ENCODE data around the gene JSRP1.
A peak's percentile ranks its signal among the peaks of the same experiment; 100 is the strongest.

JSRP1 gene

GRCh38 chr19:2248136-2249009 is 7.8 kb downstream of the JSRP1 start:
- FAIRE-seq (no peak), DNase-seq (ENCODE audit: extremely low spot score, insufficient read length, low read depth) (no peak)

- DNase-seq (ENCODE audit: extremely low spot score, insufficient read length, low read depth) = no peak
Observed at GRCh38 chr19:2247433-2248101, 8.7 kb downstream of the JSRP1 start.

GRCh38 chr19:2246801-2247361 is 9.3 kb downstream of the JSRP1 start:
- DNase-seq (ENCODE audit: extremely low spot score, insufficient read length, low read depth) (no peak), FAIRE-seq (no peak)

More at GRCh38 chr19:2247433-2248101, 8.7 kb downstream of the JSRP1 start:
- no peak for FAIRE-seq

- no peak for FAIRE-seq
- no peak for DNase-seq (ENCODE audit: extremely low spot score, insufficient read length, low read depth)
Observed at GRCh38 chr19:2246014-2246620, 10.1 kb downstream of the JSRP1 start.

GRCh38 chr19:2245273-2245672 is 10.9 kb downstream of the JSRP1 start:
- DNase-seq (ENCODE audit: extremely low spot score, insufficient read length, low read depth) = no peak
- FAIRE-seq = no peak

- no peak for DNase-seq (ENCODE audit: extremely low spot score, insufficient read length, low read depth)
- no peak for FAIRE-seq
Observed at GRCh38 chr19:2244486-2244885, 11.7 kb downstream of the JSRP1 start.

GRCh38 chr19:2244125-2244411 is 12.1 kb downstream of the JSRP1 start:
- DNase-seq (ENCODE audit: extremely low spot score, insufficient read length, low read depth) (no peak), FAIRE-seq (no peak)

- no peak for FAIRE-seq
Observed at GRCh38 chr19:2243274-2244124, 12.7 kb downstream of the JSRP1 start.

GRCh38 chr19:2242816-2243215 is 13.4 kb downstream of the JSRP1 start:
- no peak for DNase-seq (ENCODE audit: extremely low spot score, insufficient read length, low read depth)
- no peak for FAIRE-seq

More at GRCh38 chr19:2243274-2244124, 12.7 kb downstream of the JSRP1 start:
- no peak for DNase-seq (ENCODE audit: extremely low spot score, insufficient read length, low read depth)

- DNase-seq (ENCODE audit: extremely low spot score, insufficient read length, low read depth) (no peak), FAIRE-seq (no peak)
Observed at GRCh38 chr19:2242092-2242537, 14.1 kb downstream of the JSRP1 start.

GRCh38 chr19:2240881-2241760 is 15.1 kb downstream of the JSRP1 start:
- FAIRE-seq = no peak
- DNase-seq (ENCODE audit: extremely low spot score, insufficient read length, low read depth) = no peak

GRCh38 chr19:2239771-2240770 is 16.1 kb downstream of the JSRP1 start:
- no peak for FAIRE-seq
- DNase-seq (ENCODE audit: extremely low spot score, insufficient read length, low read depth) = no peak

- FAIRE-seq = peak; percentile 47
- DNase-seq (ENCODE audit: extremely low spot score, insufficient read length, low read depth) = no peak
Observed at GRCh38 chr19:2239173-2239572, 17.0 kb downstream of the JSRP1 start.

- FAIRE-seq (no peak), DNase-seq (ENCODE audit: extremely low spot score, insufficient read length, low read depth) (no peak)
Observed at GRCh38 chr19:2237869-2238153, 18.4 kb downstream of the JSRP1 start.

- DNase-seq (ENCODE audit: extremely low spot score, insufficient read length, low read depth) (no peak), FAIRE-seq (no peak)
Observed at GRCh38 chr19:2237051-2237868, 19.0 kb downstream of the JSRP1 start.

GRCh38 chr19:2236314-2237050 is 19.7 kb downstream of the JSRP1 start, which contains the start of the genes PLEKHJ1 and SF3A2:
Gene PLEKHJ1, minus strand, starts transcription at chr19:2236329. Its CDS starts 81 bp downstream, at chr19:2236248.
Gene SF3A2, plus strand, starts transcription at chr19:2236824. Its CDS starts 6,595 bp downstream, at chr19:2243419.
- FAIRE-seq = peak; percentile 97
- DNase-seq (ENCODE audit: extremely low spot score, insufficient read length, low read depth) = peak; percentile 97

- no peak for DNase-seq (ENCODE audit: extremely low spot score, insufficient read length, low read depth)
- no peak for FAIRE-seq
Observed at GRCh38 chr19:2236064-2236313, 20.2 kb downstream of the JSRP1 start.
